ENCODE measurements around the gene FAM13A.

Gene FAM13A

DNA sequence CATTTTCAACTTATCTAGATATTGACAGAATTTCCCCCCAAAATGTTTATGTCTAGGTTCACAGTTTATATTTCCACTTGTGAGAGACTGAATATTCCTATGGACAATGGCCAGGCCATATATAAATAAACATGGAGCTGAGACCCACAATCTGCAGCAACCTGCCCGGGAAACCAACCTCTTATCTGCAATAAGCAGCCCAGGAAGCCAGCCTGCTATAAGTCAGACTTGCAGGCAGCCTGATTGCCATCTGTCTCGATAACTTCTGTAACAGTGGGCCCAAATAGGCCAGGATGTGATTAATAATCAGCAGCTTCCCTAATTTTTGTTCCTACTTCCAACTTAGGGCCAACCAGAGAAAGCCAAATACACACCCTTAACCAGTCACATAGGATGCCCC is 354.2 kb downstream of the FAM13A start:
- Histone ChIP-seq H3K4me3 (ENCODE audit: low read length) (no peak overlapping the region), H3K4me1 (ENCODE audit: control insufficient read depth, insufficient read depth, low read length) (no peaks in the 10 kb centered on the region), H3K9ac (ENCODE audit: low read length) (no peak overlapping the region), H3K36me3 (ENCODE audit: control insufficient read depth, insufficient read depth, low read length) (no peaks in the 10 kb centered on the region), H3K27me3 (ENCODE audit: control insufficient read depth, insufficient read depth, low read length) (no peaks in the 10 kb centered on the region), H3K9me3 (ENCODE audit: control insufficient read depth, low read length) (no peaks in the 10 kb centered on the region)

- H3K27me3 ChIP-seq (ENCODE audit: control insufficient read depth, insufficient read depth, low read length) = no peaks in the 10 kb centered on the region
- no peaks in the 10 kb centered on the region for H3K4me1 ChIP-seq (ENCODE audit: control insufficient read depth, insufficient read depth, low read length)
- no peaks in the 10 kb centered on the region for H3K36me3 ChIP-seq (ENCODE audit: control insufficient read depth, insufficient read depth, low read length)
- no peak overlapping the region for H3K9ac ChIP-seq (ENCODE audit: low read length)
- H3K9me3 ChIP-seq (ENCODE audit: control insufficient read depth, low read length) = no peaks in the 10 kb centered on the region
- H3K4me3 ChIP-seq (ENCODE audit: low read length) = no peak overlapping the region
These were observed 358.5 kb downstream of the FAM13A start for GRCh38 chr4:88698519-88698918.

DNA sequence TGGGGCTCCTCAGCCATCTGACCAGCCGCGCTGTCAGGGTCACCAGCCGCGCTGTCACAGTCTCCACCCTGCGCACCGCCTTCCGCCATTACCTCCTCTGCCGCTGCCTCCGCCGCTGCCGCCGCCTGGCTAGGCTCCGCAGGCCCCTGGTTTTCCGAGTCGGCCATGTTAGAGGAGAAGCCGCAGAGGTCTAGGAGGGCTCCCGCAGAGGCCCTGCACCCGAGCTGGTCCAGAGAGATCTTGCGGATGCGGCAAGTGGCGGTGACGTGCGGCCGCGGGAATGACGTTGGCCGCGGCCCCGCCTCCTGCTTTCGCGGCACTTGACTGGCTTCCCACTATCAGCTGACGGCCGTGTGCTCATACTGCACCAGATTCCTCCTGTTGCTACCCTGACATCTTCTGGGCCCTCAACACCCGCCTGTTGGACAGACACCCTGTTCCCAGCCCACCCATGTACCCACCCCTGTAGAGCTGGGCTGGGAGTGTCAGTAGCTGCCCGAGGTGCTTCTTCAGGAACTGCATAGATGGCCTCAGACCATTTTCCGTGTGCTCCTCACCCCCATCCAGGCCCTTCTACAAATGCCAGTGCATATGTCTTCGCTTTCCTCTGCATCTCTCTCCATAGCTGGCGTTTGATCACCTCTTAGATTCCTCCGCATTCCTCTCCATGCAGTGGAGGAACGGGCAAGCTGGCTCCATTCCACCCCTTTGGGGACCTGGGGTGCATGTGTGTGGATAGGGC is 359.2 kb downstream of the FAM13A start, which contains the start of gene NAP1L5:
NAP1L5 (minus strand) TSS at position 242 of the 742 bp plus-strand sequence; CDS start at position 167, 75 bp downstream.
- Histone ChIP-seq H3K4me3 (ENCODE audit: low read length) (peak within 1 kb of the TSS; percentile 24), H3K9ac (ENCODE audit: low read length) (peak within 1 kb of the TSS; percentile 59), H3K27me3 (ENCODE audit: control insufficient read depth, insufficient read depth, low read length) (no peaks in the 10 kb centered on the region), H3K4me1 (ENCODE audit: control insufficient read depth, insufficient read depth, low read length) (no peaks in the 10 kb centered on the region), H3K9me3 (ENCODE audit: control insufficient read depth, low read length) (no peaks in the 10 kb centered on the region), H3K36me3 (ENCODE audit: control insufficient read depth, insufficient read depth, low read length) (no peaks in the 10 kb centered on the region)

GRCh38 chr4:88697141-88697540 is 359.8 kb downstream of the FAM13A start:
- Histone ChIP-seq H3K9ac (ENCODE audit: low read length) (peak overlapping the region; percentile 59), H3K27me3 (ENCODE audit: control insufficient read depth, insufficient read depth, low read length) (no peaks in the 10 kb centered on the region), H3K9me3 (ENCODE audit: control insufficient read depth, low read length) (no peaks in the 10 kb centered on the region), H3K4me1 (ENCODE audit: control insufficient read depth, insufficient read depth, low read length) (no peaks in the 10 kb centered on the region), H3K36me3 (ENCODE audit: control insufficient read depth, insufficient read depth, low read length) (no peaks in the 10 kb centered on the region), H3K4me3 (ENCODE audit: low read length) (peak overlapping the region; percentile 24)

DNA sequence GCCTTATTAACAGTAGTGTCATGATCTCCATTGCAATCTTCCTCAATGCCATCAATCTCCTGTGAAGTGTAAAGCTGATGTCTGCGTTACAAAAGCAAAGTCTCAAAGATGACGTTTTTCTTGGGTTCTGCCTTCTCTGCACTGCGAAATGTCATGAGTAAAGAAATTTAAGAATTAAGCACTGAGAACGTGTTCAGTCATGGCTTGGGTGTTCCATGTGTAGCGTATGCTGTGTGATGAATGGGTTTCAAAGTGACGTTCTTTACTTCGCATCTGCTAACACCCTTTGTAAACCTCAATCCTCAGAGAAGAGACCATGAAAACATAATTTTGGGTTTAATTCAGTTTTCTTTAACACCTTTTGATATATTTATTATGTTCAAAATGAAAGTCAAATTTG is 360.4 kb downstream of the FAM13A start:
- H3K4me3 ChIP-seq (ENCODE audit: low read length) = no peak overlapping the region
- H3K27me3 ChIP-seq (ENCODE audit: control insufficient read depth, insufficient read depth, low read length) = no peaks in the 10 kb centered on the region
- no peaks in the 10 kb centered on the region for H3K36me3 ChIP-seq (ENCODE audit: control insufficient read depth, insufficient read depth, low read length)
- H3K9me3 ChIP-seq (ENCODE audit: control insufficient read depth, low read length) = no peaks in the 10 kb centered on the region
- H3K9ac ChIP-seq (ENCODE audit: low read length) = peak overlapping the region; percentile 59
- H3K4me1 ChIP-seq (ENCODE audit: control insufficient read depth, insufficient read depth, low read length) = no peaks in the 10 kb centered on the region

- Histone ChIP-seq H3K9me3 (ENCODE audit: control insufficient read depth, low read length) (no peaks in the 10 kb centered on the region), H3K36me3 (ENCODE audit: control insufficient read depth, insufficient read depth, low read length) (no peaks in the 10 kb centered on the region)
These were observed 363.2 kb downstream of the FAM13A start for GRCh38 chr4:88693792-88694191.

GRCh38 chr4:88690355-88690754 is 366.6 kb downstream of the FAM13A start:
- Histone ChIP-seq H3K4me1 (ENCODE audit: control insufficient read depth, insufficient read depth, low read length) (no peaks in the 10 kb centered on the region), H3K36me3 (ENCODE audit: control insufficient read depth, insufficient read depth, low read length) (no peaks in the 10 kb centered on the region), H3K9ac (ENCODE audit: low read length) (no peak overlapping the region), H3K9me3 (ENCODE audit: control insufficient read depth, low read length) (no peaks in the 10 kb centered on the region), H3K27me3 (ENCODE audit: control insufficient read depth, insufficient read depth, low read length) (no peaks in the 10 kb centered on the region), H3K4me3 (ENCODE audit: low read length) (no peak overlapping the region)

More at GRCh38 chr4:88693792-88694191, 363.2 kb downstream of the FAM13A start:
- Histone ChIP-seq H3K9ac (ENCODE audit: low read length) (no peak overlapping the region), H3K27me3 (ENCODE audit: control insufficient read depth, insufficient read depth, low read length) (no peaks in the 10 kb centered on the region), H3K4me1 (ENCODE audit: control insufficient read depth, insufficient read depth, low read length) (no peaks in the 10 kb centered on the region), H3K4me3 (ENCODE audit: low read length) (no peak overlapping the region)

GRCh38 chr4:88681209-88681608 is 375.8 kb downstream of the FAM13A start:
- H3K9me3 ChIP-seq (ENCODE audit: control insufficient read depth, low read length) = no peaks in the 10 kb centered on the region
- H3K36me3 ChIP-seq (ENCODE audit: control insufficient read depth, insufficient read depth, low read length) = no peaks in the 10 kb centered on the region
- no peak overlapping the region for H3K9ac ChIP-seq (ENCODE audit: low read length)
- H3K4me3 ChIP-seq (ENCODE audit: low read length) = no peak overlapping the region
- no peaks in the 10 kb centered on the region for H3K27me3 ChIP-seq (ENCODE audit: control insufficient read depth, insufficient read depth, low read length)
- no peaks in the 10 kb centered on the region for H3K4me1 ChIP-seq (ENCODE audit: control insufficient read depth, insufficient read depth, low read length)

All from mucosa of stomach (tissue), 1 donor.